Aortic smooth muscle cell (primary cell): ENCODE data around the gene RBM10. TPM values are rescaled to one million over a fixed set of nuclear protein-coding genes. Genes with fewer than 3 reads are reported as not detected.

Experiments
- total RNA-seq: library from RNA; depleted of rRNA; stranded (reverse); fragments of >200 nt; gene quantifications from 2 replicates; pipeline ENCODE4 v1.2.3, GENCODE V29; 2014

RBM10 gene
- total RNA-seq: 34.8 and 41.6 TPM in 2 replicates

GRCh38 chrX:47144626-47145394, at the start of gene RBM10, which contains the start of gene NDUFB11:
RBM10 (plus strand) TSS chrX:47145221; CDS start chrX:47147482, 2,261 bp downstream.
NDUFB11 (minus strand) TSS chrX:47144702; CDS start chrX:47144679, 23 bp downstream.

GRCh38 chrX:47193475-47194193, 48.6 kb downstream of the RBM10 start, which contains the start of gene UBA1:
UBA1 (plus strand) TSS chrX:47193829; CDS start chrX:47198803, 4,974 bp downstream.

GRCh38 chrX:47218280-47218919, 73.4 kb downstream of the RBM10 start, which contains the start of gene CDK16:
CDK16 (plus strand) TSS chrX:47218681; CDS start chrX:47223558, 4,877 bp downstream.

GRCh38 chrX:47232803-47233332, 87.8 kb downstream of the RBM10 start, which contains the start of gene USP11:
USP11 (plus strand) TSS chrX:47233009; CDS start chrX:47233044, 35 bp downstream.

Other genes starting within 250 kb of the RBM10 start
- gene JADE3, start 232.8 kb upstream of the RBM10 start, total RNA-seq: 2.9 and 4.2 TPM in 2 replicates
- 7.3 and 17.0 TPM in 2 replicates for gene RGN, start 66.8 kb upstream of the RBM10 start, total RNA-seq
- gene NDUFB11, start 519 bp upstream of the RBM10 start, total RNA-seq: 59.1 and 65.5 TPM in 2 replicates
- gene UBA1, start 48.6 kb downstream of the RBM10 start, total RNA-seq: 138 and 146 TPM in 2 replicates
- 66.1 and 76.2 TPM in 2 replicates for gene CDK16, start 73.5 kb downstream of the RBM10 start, total RNA-seq
- gene USP11, start 87.8 kb downstream of the RBM10 start, total RNA-seq: 48.9 and 65.8 TPM in 2 replicates
- gene ZNF157, start 225.4 kb downstream of the RBM10 start, total RNA-seq: 0.12 and 0.13 TPM in 2 replicates